Osteocyte (in vitro differentiated cells): Measurements from ENCODE around the gene FUBP1. TPM values are rescaled to one million over a fixed set of nuclear protein-coding genes. Genes with fewer than 3 reads are reported as not detected.

Experiments used
- DNase-seq: peaks from one replicate; pipeline ENCODE4 v3.0.0; 2021; ENCODE audit warnings: mixed read lengths; ENCODE audit not compliant: unreplicated experiment; ENCODE audit errors: extremely low spot score
- H3K27ac Mint-ChIP-seq: one replicate; pipeline ENCODE4 v1.8.0; 2021; ENCODE audit warnings: mild to moderate bottlenecking, mixed read lengths; ENCODE audit not compliant: unreplicated experiment
- H3K27me3 Mint-ChIP-seq: one replicate; pipeline ENCODE4 v1.8.0; 2021; ENCODE audit warnings: mixed read lengths; ENCODE audit not compliant: unreplicated experiment
- H3K36me3 Mint-ChIP-seq: one replicate; pipeline ENCODE4 v1.8.0; 2021; ENCODE audit warnings: mixed read lengths; ENCODE audit not compliant: unreplicated experiment
- H3K4me1 Mint-ChIP-seq: one replicate; pipeline ENCODE4 v1.8.0; 2021; ENCODE audit warnings: mixed read lengths; ENCODE audit not compliant: unreplicated experiment
- H3K4me3 Mint-ChIP-seq: one replicate; pipeline ENCODE4 v1.8.0; 2021; ENCODE audit warnings: mild to moderate bottlenecking, moderate library complexity, mixed read lengths; ENCODE audit not compliant: unreplicated experiment
- H3K9me3 Mint-ChIP-seq: one replicate; pipeline ENCODE4 v1.8.0; 2021; ENCODE audit warnings: mixed read lengths; ENCODE audit not compliant: unreplicated experiment
- CTCF ChIP-seq: fragments of 200-600 bp; sonication (generic); IDR thresholded peaks from 2 replicates; pipeline ENCODE4 v1.5.0; 2021; ENCODE audit warnings: antibody characterized with exemption, mild to moderate bottlenecking, moderate library complexity
- total RNA-seq: library from RNA; stranded (reverse); gene quantifications from 2 replicates; pipeline ENCODE4 v1.2.1, GENCODE V29; 2021

Gene FUBP1
- total RNA-seq, 1 donor from 2014 or later, result 126 TPM

GRCh38 chr1:77905603-77906002 lies 73.3 kb downstream of the FUBP1 start:
- Mint-ChIP-seq H3K4me3 (no peak overlapping the region), H3K9me3 (no peaks in the 10 kb centered on the region), H3K36me3 (peaks cover 5% of the 10 kb centered on the region), H3K27me3 (no peaks in the 10 kb centered on the region), H3K4me1 (peaks cover 9% of the 10 kb centered on the region), H3K27ac (peak overlapping the region; percentile 48)
- no peak for DNase-seq
- no peak for TF ChIP-seq CTCF

- H3K27me3 Mint-ChIP-seq, result no peaks in the 10 kb centered on the region
- no peak for DNase-seq
- no peaks in the 10 kb centered on the region for H3K9me3 Mint-ChIP-seq
- peak; percentile 86 for TF ChIP-seq CTCF
- H3K27ac Mint-ChIP-seq, result no peak overlapping the region
- no peak overlapping the region for H3K4me3 Mint-ChIP-seq
- peaks cover 10% of the 10 kb centered on the region for H3K36me3 Mint-ChIP-seq
- H3K4me1 Mint-ChIP-seq, result peaks cover 18% of the 10 kb centered on the region
Observed at GRCh38 chr1:77900687-77901293, 78.1 kb downstream of the FUBP1 start.

- H3K4me1 Mint-ChIP-seq, result peaks cover 15% of the 10 kb centered on the region
- no peaks in the 10 kb centered on the region for H3K9me3 Mint-ChIP-seq
- H3K27ac Mint-ChIP-seq, result peak overlapping the region; percentile 74
- H3K27me3 Mint-ChIP-seq, result no peaks in the 10 kb centered on the region
- DNase-seq, result no peak
- H3K36me3 Mint-ChIP-seq, result peaks cover 10% of the 10 kb centered on the region
- no peak overlapping the region for H3K4me3 Mint-ChIP-seq
- no peak for TF ChIP-seq CTCF
Observed at GRCh38 chr1:77899647-77900320, 79.1 kb downstream of the FUBP1 start.

Other genes starting within 250 kb of the FUBP1 start
- gene USP33, start 219.2 kb downstream of the FUBP1 start, total RNA-seq, result 74.6 and 74.7 TPM in 2 replicates
- 17.8 and 18.5 TPM in 2 replicates for gene MIGA1, start 199.4 kb downstream of the FUBP1 start, total RNA-seq
- gene NEXN, start 90.4 kb downstream of the FUBP1 start, total RNA-seq, result 19.3 and 19.5 TPM in 2 replicates
- 89.2 and 95.8 TPM in 2 replicates for gene DNAJB4, start 25.9 kb upstream of the FUBP1 start, total RNA-seq
- 0.08 TPM in 2 replicates for gene GIPC2, start 66.9 kb upstream of the FUBP1 start, total RNA-seq